GM10248 (cell line): ENCODE results near the gene HSD17B13.
"Not testable (repeated sequence)": the region's sequence is repeated elsewhere in the genome, so short reads cannot be mapped to it uniquely, and the experiment has no call there.

ENCODE experiments used
- CTCF ChIA-PET: fragments of 300-600 bp; sonication (Branson Sonifier 250); formaldehyde crosslinking; extraction: SDS; loops from one replicate; lab custom pipeline; 2021; ENCODE audit warnings: antibody characterized with exemption; lab: Yijun Ruan, JAX
- POLR2A ChIA-PET: fragments of 350-650 bp; sonication (Branson Sonifier 250); formaldehyde crosslinking; extraction: SDS; loops from one replicate; lab custom pipeline; 2020; ENCODE audit warnings: antibody characterized with exemption; lab: Yijun Ruan, JAX
- DNase-seq: peaks from one replicate; pipeline ENCODE4 v3.0.0; 2012; ENCODE audit errors: extremely low spot score
- TF ChIP-seq, protein P1 (sequence below): IDR thresholded peaks from 2 replicates; pipeline ENCODE4 v1.5.1; 2012; ENCODE audit warnings: mild to moderate bottlenecking, low read depth; ENCODE audit errors: extremely low read depth, missing control alignments, control extremely low read depth

The HSD17B13 gene

DNA sequence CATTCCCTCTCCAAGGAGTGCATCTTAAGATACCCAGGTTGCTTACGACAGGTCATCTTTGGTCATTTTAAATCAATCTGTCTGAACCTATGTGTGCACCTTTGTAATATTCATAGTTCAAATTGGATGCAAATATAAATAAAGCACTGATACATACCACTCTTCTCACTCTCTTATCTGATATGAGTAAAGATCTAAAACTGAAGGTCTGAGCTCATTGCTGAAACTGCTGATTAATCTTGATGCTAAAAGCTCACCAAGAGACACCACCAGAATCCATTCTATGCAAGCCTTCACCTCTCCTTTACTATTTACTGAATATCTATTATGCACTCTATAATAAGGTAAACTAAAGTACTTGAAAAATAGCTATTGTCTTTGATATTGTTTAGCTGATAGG lies 16.6 kb downstream of the HSD17B13 start:
- no peak for DNase-seq
- ChIA-PET CTCF (interaction anchor here (0.7 kb wide), 1 partner anchor 34 kb away, joined by 3 read pairs; no protein-coding TSS in a partner anchor), POLR2A (no interaction called here)
- TF ChIP-seq, protein P1, sequence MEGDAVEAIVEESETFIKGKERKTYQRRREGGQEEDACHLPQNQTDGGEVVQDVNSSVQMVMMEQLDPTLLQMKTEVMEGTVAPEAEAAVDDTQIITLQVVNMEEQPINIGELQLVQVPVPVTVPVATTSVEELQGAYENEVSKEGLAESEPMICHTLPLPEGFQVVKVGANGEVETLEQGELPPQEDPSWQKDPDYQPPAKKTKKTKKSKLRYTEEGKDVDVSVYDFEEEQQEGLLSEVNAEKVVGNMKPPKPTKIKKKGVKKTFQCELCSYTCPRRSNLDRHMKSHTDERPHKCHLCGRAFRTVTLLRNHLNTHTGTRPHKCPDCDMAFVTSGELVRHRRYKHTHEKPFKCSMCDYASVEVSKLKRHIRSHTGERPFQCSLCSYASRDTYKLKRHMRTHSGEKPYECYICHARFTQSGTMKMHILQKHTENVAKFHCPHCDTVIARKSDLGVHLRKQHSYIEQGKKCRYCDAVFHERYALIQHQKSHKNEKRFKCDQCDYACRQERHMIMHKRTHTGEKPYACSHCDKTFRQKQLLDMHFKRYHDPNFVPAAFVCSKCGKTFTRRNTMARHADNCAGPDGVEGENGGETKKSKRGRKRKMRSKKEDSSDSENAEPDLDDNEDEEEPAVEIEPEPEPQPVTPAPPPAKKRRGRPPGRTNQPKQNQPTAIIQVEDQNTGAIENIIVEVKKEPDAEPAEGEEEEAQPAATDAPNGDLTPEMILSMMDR, result no peak

DNA sequence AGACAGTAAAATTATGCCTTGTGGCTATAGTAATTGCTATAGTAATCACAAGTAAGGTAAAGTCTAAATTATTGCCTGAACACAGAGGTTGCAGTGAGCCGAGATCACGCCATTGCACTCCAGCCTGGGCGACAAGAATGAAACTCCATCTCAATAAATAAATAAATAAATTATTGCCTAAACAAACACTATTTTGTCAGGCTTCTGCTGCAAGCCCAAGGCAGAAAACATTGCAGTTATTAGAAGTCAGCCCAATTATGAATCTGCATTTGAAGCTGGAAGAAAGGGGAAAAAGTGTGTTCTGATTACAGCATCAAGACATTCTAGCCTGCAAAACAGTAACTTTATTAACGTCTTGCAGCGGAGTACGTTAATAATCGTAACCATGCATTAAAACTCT lies 17.1 kb downstream of the HSD17B13 start:
- CTCF ChIA-PET, result interaction anchor here (0.7 kb wide), 1 partner anchor 35 kb away, joined by 3 read pairs; no protein-coding TSS in a partner anchor
- POLR2A ChIA-PET, result no interaction called here
- TF ChIP-seq, protein P1, result no peak
- DNase-seq, result no peak

DNA sequence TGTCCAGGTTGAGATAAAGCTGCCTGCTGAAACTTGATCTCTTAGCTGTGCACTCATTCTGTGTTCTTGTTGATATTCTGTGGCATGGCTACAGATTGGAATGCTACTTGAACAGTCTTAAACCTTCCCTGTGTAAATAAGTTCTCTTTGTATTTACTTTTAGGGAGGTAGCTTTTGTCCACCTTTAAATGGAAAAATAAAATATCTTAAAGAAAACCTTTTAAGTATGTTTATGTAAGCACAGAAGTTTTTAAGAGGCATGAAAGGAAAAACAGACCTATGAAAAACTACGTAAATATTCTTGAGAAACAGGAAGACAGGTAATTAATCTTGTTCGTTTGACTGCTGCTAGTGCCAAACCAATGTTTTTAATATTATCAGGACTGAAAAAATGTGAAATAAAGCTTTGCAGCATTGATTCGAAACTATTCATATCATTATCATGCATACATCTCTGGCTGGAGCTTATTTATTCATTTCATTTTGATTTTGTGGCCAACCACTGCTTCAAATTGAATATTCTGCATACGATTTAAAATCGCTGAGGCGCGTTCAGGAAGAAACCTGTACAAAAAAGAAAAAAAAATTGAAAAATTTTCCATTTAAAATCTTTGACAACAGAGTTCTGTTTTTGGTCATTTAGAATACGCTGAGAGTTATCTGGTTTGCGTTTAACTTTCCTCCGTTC lies 17.8 kb downstream of the HSD17B13 start:
- TF ChIP-seq, protein P1, result no peak
- ChIA-PET POLR2A (no interaction called here), CTCF (interaction anchor here (0.9 to 1.0 kb wide), 2 partner anchors 12 to 669 kb away, joined by 3 to 4 read pairs; no protein-coding TSS in a partner anchor)
- DNase-seq, result no peak

GRCh38 chr4:87299898-87300297 lies 22.8 kb downstream of the HSD17B13 start:
- TF ChIP-seq, protein P1, result no peak
- CTCF ChIA-PET, result interaction anchor here (1.0 kb wide), 1 partner anchor 167 kb away, joined by 3 read pairs; no protein-coding TSS in a partner anchor
- DNase-seq, result no peak
- POLR2A ChIA-PET, result no interaction called here

- ChIA-PET POLR2A (no interaction called here), CTCF (no interaction called here)
- TF ChIP-seq, protein P1, result no peak
- DNase-seq, result no peak
These were observed 24.3 kb downstream of the HSD17B13 start for GRCh38 chr4:87298362-87298761.

DNA sequence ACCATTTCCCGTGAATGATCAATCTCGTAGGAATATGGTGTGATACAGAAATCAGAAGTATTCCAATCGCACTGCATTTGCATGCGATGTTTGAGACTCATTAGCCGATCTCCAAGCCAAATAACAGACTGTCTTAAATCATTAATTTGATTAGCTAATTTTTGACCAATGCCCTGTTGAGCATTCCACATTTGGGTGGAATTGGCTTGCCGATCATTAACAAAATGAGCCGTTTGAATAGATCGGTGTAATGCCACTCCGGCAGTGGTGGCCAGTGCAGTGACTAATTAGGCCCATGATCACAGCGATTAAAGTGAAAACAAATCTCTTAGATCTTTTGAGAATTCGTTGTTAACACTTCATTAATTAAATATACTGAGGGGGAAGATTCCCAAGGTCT lies 27.8 kb downstream of the HSD17B13 start:
- CTCF ChIA-PET, result interaction anchor here (1.1 kb wide), 1 partner anchor 20 kb away, joined by 3 read pairs; no protein-coding TSS in a partner anchor
- POLR2A ChIA-PET, DNase-seq: not testable (repeated sequence)

DNA sequence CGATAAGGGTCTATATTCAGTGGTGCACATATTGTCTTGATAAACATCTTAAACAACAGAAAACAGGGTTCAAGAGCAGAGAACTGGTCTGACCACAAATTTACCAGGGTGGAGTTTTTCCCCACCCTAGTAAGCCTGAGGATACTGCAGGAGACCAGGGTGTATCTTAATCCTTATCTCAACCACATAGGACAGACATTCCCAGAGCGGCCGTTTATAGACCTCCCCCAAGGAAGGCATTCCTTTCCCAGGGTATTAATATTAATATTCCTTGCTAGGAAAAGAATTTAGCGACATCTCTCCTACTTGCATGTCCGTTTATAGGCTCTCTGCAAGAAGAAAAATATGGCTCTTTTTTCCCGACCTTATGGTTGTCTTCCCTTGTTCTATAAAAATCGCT lies 28.8 kb downstream of the HSD17B13 start:
- DNase-seq, POLR2A ChIA-PET, CTCF ChIA-PET: not testable (repeated sequence)
